ENCODE data around the gene GPR85.
"Not testable (repeated sequence)": the region's sequence is repeated elsewhere in the genome, so short reads cannot be mapped to it uniquely, and the experiment has no call there.

The GPR85 gene

DNA sequence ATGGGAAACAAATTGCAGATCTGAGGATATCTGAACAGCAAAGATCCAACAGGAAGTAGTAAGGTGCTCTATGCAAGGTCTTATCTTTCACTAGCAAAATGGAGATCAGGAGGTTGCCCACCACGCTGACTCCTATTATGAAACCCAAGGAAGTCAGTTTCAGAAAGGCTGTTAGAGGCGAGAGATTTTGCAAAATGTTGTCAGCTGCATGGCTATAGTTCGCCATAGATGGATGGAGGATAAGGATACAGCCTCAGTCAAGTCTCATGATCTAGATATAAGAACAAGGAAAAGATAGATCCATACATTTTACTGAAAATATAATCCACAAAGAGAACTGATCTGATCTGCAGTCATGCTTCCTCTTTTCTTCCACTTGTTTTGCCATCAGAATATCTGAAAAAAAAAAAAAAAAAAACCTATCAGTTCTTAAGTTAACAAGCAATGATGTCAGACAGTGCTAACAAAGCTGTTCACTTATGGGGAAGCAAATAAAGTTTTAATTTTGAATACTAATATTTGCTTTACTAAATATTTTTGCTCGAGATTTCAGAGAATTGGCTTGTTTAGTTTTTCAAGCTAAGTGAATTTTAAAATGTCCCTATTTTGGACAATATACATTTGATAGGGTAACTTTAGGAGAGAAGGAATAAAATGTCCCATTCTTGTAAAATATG is 2.0 kb downstream of the GPR85 start:
- no peak for DNase-seq (ENCODE audit: low read depth in 1 of 2, low spot score in 1 of 2)

DNA sequence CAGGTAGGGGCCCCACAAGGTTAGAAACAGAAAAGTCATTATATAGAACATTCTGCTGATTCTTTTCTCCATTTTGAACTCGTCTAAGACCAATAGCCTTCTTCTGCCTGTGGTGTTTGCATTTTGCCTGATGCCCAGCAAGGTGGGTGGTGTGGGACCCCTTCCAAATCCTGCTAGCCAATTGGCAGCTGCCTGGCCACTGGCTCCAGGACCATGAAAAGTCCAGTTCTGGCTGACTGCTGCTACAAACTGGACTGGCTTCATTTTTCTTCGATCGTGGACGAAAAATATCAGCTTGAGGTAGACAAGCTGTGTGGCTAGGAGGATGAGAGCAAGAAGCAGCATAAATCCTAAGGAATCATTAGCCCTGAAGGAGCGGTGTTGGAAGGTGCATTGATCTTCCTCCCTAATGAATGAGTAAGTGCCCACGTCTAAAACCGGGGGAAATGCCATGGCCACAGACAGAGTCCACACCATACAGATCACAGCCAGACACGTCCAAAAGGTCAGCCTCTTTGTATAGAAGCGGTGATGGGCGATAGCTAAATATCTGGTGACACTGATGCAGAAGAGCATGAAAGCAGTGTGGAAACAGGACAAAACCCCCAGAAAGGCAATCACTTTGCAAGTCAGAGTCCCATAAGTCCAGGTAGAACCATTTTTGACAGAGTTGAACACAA is 2.7 kb downstream of the GPR85 start:
- DNase-seq (ENCODE audit: low read depth in 1 of 2, low spot score in 1 of 2), result no peak

DNA sequence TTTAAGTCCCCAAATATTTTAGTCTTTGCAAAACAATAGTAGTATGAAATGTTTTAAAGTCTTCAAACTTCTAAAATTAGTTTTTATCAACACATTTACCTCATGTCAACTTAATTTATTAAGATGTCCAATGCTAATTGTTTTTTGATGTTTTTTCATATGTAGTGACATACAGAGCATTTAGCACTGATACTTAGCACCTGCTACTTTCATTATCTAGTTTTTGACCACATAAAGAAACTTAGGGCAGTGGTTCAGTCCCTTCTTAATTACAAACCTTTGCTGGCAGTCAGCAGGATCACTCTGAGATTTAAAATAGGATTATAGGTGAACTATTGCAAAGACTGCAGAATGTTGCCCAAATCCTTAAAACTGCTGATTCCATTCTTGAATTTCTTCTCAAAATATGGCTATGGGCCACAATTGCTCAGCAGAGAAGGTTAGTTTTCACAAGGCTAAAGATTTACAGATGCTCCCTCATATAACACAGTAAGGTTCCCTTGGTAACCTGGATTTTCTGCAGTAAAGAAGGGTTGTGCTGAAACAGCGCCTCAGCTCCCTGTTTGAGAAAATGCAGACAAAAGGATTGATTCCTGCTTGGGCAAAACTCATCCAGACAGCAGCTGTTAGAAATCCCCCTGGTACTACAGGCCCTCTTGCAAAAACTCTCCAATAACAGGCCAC is 3.4 kb downstream of the GPR85 start:
- DNase-seq (ENCODE audit: low read depth in 1 of 2, low spot score in 1 of 2), result no peak

DNA sequence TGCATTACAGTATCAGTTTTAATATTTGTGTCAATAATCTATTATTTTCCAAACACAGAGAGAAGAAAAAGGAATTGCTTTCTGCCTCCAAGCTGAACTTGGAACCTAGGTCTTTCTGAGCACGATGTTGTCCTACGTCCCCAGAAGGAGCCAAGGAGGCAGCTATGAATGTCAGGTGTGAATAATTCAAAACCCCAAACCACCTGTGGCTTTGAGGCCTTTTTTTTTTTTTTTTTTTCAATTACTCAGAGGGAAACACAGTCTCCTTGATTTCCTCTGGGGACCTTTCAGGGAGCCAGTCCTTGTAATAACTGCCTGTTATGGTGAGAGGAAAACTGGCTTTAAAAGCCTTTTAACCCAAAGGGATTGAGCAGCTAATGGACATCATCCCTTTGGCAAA is 8.3 kb downstream of the GPR85 start:
- no peak for DNase-seq (ENCODE audit: low read depth in 1 of 2, low spot score in 1 of 2)

DNA sequence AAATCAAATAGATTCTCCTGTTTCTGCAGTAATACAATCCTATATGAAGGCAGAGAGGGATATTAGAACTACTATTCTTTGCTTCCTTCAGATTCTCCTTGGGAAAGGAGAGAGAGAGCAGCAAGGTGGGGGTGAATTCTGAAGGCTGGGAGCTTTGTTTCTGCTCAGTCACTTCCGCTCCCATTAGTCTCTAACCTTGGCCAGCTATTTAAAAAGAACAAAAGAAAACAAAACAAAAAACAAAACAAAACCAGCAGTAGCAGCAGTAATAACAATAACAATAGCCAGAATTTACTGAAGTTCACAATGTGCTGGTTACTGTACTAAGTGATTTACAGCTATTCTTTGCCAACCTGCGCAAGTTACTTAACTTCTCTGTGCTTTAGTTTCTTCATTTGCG is 9.9 kb downstream of the GPR85 start:
- DNase-seq (ENCODE audit: low read depth in 1 of 2, low spot score in 1 of 2), result no peak

DNA sequence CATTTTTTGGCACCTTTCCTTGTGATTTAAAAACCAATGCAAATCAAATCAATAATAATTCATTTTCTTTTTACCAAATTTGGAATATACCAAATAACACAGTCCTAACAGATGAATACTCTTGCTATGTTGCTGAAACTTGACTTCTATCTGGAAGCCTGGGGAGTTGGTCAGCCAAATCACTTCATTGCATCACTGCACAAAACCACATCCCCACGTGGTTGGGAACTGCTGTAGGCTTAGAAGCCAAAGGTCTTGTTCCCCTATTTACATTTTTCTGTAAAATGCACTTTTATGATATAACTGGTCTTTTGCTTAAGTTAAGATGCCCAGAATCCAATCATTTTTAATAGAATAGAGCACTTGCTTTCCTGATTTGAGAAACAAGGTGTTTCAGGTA is 15.2 kb downstream of the GPR85 start:
- DNase-seq (ENCODE audit: low read depth in 1 of 2, low spot score in 1 of 2), result no peak

DNA sequence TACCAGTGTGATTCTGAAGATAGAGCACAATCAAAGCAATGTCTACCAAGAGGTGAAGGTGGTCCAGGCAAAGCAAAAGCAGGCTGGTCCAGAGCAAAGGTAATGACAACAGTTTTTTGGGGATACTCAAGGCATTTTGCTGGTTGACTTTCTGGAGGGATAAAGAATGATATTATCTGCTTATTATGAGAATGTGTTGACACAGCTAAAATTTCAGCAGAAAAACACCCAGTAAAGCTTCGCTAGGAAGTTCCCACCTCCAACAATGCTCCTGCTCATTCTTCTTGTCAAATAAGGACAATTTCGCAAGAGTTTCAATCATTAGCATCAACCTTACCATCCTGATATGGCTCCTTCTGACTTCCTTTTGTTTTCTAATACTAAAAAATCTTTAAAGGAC is 24.1 kb downstream of the GPR85 start:
- DNase-seq (ENCODE audit: low read depth in 1 of 2, low spot score in 1 of 2), result no peak

DNA sequence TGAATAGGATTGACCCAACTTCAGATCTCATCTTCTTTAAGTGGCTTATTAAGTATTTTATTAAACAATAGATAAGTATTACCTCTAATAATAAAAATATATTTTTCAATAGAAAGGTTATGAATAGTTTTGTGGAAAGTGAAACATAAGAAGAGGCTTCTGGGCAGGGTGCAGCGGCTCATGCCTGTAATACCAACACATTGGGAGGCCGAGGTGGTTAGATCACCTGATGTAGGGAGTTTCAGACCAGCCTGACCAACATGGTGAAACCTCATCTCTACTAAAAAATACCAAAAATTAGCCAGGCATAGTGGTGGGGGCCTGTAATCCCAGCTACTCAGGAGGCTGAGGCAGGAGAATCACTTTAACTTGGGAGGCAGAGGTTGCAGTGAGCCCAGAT is 26.5 kb downstream of the GPR85 start:
- no peak for DNase-seq (ENCODE audit: low read depth in 1 of 2, low spot score in 1 of 2)

DNA sequence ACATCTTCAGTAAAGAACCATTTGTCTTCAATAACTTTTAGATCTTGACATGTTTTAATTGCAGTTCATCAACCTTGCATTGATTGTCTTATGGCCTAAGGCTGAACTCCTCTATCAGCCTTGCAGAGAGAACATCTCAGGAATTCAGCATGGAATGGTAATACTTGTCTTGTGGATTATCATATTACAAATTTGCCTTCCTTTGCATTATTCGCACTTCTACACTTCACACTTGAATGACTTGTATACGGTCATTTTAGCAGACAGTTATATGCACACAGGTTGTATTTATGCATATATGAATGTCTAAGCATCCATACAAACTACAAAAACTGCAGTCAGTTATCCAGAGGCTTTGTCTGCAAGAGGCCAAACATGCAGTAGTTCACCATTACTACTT is 31.7 kb downstream of the GPR85 start:
- no peak for DNase-seq (ENCODE audit: low read depth in 1 of 2, low spot score in 1 of 2)

DNA sequence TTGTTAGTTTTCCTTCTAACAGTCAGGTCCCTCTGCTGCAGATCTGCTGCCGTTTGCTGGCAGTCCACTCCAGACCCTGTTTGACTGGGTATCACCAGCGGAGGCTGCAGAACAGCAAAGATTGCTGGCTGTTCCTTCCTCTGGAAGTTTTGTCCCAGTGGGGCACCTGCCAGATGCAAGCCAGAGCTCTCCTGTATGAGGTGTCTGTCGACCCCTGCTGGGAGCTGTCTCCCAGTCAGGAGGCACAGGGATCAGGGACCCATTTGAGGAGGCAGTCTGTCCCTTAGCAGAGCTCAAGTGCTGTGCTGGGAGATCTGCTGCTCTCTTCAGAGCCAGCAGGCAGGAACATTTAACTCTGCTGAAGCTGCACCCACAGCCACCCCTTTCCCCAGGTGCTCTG is 32.4 kb downstream of the GPR85 start:
- DNase-seq (ENCODE audit: low read depth in 1 of 2, low spot score in 1 of 2), result not testable (repeated sequence)

DNA sequence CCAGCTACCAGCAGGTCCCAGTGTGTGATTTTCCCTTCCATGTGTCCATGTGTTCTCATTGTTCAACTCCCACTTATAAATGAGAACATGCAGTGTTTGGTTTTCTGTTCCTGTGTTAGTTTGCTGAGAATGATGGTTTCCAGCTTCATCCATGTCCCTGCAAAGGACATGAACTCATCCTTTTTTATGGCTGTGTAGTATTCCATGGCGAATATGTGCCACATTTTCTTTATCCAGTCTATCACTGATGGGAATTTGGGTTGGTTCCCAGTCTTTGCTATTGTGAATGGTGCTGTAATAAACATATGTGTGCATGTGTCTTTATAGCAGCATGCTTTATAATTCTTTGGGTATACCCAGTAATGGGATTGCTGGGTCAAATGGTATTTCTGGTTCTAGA is 37.4 kb downstream of the GPR85 start:
- not testable (repeated sequence) for DNase-seq (ENCODE audit: low read depth in 1 of 2, low spot score in 1 of 2)

DNA sequence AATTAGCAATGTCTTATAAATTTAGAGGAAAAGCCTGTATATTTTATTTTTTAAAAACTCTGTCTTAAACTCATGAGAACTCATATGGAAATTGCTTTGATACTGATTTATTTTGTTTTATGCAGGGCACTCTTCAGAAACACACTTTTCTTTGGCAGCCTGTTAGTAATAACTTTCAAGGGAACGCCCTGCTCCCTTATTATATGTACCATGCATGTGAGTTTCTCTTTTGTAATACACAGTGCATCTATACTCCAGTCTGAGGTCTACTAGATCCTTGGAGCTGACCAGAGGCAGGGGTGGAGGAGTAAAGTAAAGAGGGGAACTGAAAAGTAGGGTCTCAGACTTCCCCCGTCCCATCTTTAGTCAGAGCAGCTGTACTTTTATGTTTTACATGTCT is 40.2 kb downstream of the GPR85 start:
- DNase-seq (ENCODE audit: low read depth in 1 of 2, low spot score in 1 of 2), result no peak

DNA sequence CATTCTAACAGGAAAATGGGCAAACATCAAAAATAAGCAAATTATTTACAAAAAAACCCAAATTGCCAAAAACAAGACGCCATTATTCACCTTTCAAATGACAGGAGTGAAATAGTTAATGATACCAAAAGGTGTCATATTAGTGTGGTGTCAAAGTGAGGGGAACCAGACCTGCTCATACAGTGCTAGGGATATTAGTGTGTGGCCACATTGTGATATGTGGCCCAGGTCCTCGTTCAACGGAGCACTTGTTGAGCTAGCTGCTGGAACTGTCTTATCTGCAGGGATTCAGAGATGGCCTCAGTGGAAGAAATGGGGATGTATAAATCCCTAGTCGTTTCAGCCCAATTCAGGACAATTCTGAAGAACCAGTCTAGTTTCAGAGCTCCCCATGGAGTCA is 41.2 kb downstream of the GPR85 start:
- DNase-seq (ENCODE audit: low read depth in 1 of 2, low spot score in 1 of 2), result no peak

DNA sequence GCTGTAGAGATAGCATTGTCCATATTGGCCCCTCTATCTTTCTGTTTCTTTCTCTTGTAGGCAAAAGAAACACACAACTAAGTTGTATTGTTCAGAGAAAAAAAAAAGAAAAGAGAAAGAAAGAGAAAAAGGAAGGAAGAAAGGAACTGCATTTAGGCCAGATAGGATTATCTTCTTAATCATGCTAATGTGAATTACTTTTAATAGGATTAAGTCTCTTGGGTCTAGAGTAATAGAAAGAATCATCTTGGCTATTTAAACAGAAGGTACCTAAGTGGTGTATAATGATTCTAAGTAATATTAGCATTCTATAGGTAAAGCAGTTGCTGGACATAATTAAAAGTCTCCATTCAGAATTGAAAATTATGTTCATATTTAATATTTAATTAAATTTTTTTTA is 42.2 kb downstream of the GPR85 start:
- no peak for DNase-seq (ENCODE audit: low read depth in 1 of 2, low spot score in 1 of 2)

DNA sequence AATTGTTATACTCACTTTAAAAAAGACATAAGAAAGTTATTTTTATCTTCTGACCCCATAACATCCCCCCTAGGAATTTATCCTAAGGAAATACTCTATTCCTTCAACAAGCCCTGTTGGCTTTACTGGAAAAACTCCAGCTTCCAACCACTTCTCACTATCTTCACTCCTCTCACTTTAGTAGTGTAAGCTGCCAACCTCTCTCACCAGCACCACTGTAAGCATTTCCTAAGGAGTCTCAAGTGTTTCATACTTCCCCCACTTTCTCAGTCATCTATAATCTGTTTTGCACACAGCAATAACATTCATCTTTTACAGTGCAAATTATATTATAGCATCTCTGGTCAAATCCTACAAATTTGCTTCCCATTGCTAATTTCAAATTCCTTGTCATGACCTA is 45.8 kb downstream of the GPR85 start:
- DNase-seq (ENCODE audit: low read depth in 1 of 2, low spot score in 1 of 2), result no peak

DNA sequence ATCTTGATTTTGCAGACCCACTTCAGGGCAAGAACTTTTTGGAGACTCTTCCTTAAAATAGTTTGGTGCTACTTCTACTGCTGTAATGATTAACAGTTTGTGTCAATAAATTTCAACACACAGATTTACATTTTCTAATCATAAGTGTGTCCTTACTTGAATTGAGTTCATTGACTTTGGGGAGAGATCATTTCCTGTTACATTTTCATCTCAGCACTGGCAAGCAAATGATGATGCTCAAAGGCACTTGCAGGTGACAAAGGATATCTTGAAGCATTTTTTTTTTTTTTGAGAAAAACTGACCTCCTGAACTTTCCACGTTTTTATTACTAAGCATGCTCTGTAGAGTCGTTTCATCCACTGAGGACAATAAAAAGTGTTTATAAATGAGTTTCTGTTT is 52.7 kb downstream of the GPR85 start:
- no peak for DNase-seq (ENCODE audit: low read depth in 1 of 2, low spot score in 1 of 2)

Data from activated CD4-positive, alpha-beta T cell treated with anti-CD3 and anti-CD28 coated beads, Interleukin-2, amount 50 U/mL, for 24 hours (primary cell).